ENCODE data around the gene SCARB1.

DNA sequence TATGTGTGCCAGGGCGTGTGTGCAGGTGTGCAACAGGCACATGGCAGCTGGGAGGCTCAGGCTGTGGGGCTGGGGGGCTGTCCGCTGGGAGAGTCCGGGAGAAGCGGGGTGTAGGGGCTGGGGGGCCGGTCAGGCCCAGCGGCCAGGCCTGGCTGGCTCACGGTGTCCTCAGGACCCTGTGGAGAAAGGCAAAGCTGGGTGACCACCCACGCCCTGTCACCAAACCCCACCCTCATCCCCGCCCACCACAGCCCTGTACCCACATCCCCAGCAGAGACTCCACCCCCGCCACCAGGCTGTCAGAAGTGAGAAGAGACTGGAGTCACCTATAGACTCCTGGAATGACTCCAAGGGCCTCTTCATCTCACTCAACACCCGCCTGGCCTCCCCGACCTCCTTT is 85.3 kb downstream of the SCARB1 start:
- TF ChIP-seq, protein P1, sequence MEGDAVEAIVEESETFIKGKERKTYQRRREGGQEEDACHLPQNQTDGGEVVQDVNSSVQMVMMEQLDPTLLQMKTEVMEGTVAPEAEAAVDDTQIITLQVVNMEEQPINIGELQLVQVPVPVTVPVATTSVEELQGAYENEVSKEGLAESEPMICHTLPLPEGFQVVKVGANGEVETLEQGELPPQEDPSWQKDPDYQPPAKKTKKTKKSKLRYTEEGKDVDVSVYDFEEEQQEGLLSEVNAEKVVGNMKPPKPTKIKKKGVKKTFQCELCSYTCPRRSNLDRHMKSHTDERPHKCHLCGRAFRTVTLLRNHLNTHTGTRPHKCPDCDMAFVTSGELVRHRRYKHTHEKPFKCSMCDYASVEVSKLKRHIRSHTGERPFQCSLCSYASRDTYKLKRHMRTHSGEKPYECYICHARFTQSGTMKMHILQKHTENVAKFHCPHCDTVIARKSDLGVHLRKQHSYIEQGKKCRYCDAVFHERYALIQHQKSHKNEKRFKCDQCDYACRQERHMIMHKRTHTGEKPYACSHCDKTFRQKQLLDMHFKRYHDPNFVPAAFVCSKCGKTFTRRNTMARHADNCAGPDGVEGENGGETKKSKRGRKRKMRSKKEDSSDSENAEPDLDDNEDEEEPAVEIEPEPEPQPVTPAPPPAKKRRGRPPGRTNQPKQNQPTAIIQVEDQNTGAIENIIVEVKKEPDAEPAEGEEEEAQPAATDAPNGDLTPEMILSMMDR (IDR thresholded peaks at IDR 0.05; ENCODE audit: insufficient read depth, low read depth, low read length), result no peak
- no peak for TF ChIP-seq EZH2 (IDR thresholded peaks at IDR 0.05; ENCODE audit: insufficient read depth, low read length)

Data from astrocyte (in vitro differentiated cells and primary cell).